Panc1 (cell line): ENCODE measurements around the gene OR10W1. TPM values are rescaled to one million over a fixed set of nuclear protein-coding genes. Genes with fewer than 3 reads are reported as not detected.

ENCODE experiments used
- ATAC-seq: fragments of 200-7000 bp; cut with Tn5 transposase; 2 replicates; pipeline ENCODE4 v1.9.1; 2020; ENCODE audit warnings: mild to moderate bottlenecking, moderate library complexity
- BruUV-seq: library from RNA; stranded (reverse); fragments of 400-500 nt; replicated peaks from 2 replicates; lab custom pipeline; 2021; lab: Mats Ljungman, UMichigan
- CTCF ChIA-PET: fragments of 300-600 bp; sonication (Branson Sonifier 250); formaldehyde crosslinking; loops from one replicate; lab custom pipeline; 2022; ENCODE audit warnings: antibody characterized with exemption; lab: Charles Lee
- POLR2A ChIA-PET: fragments of 300-600 bp; sonication (Branson Sonifier 250); formaldehyde crosslinking; loops from one replicate; lab custom pipeline; 2022; ENCODE audit warnings: antibody characterized with exemption; lab: Charles Lee
- DNase-seq: peaks from one replicate; pipeline ENCODE4 v3.0.0-alpha.2; 2010; ENCODE audit warnings: low read depth, low spot score
- H3K27ac ChIP-seq: 2 replicates; pipeline ENCODE4 v1.5.1; 2011; ENCODE audit warnings: mild to moderate bottlenecking, low read length, inconsistent platforms
- H3K27me3 ChIP-seq: fragments of 200-500 bp; sonication (Bioruptor generic); 2 replicates; pipeline ENCODE4 v1.6.0; 2014; ENCODE audit warnings: low read length, inconsistent platforms; ENCODE audit not compliant: control insufficient read depth, insufficient read depth
- H3K36me3 ChIP-seq: fragments of 200-500 bp; sonication (Bioruptor generic); 2 replicates; pipeline ENCODE4 v1.5.1; 2014; ENCODE audit warnings: inconsistent platforms, mild to moderate bottlenecking, low read length, moderate library complexity; ENCODE audit not compliant: control insufficient read depth, insufficient read depth
- H3K4me1 ChIP-seq: 2 replicates; pipeline ENCODE4 v1.5.1; 2011; ENCODE audit warnings: inconsistent platforms, mild to moderate bottlenecking, low read length, moderate library complexity; ENCODE audit not compliant: control insufficient read depth, insufficient read depth
- H3K4me3 ChIP-seq, 2 experiments: 2 replicates each; pipeline ENCODE4 v1.5.1; 2011 to 2012; ENCODE audit warnings: low read depth in 2 of 2, low read length in 2 of 2, mild to moderate bottlenecking in 2 of 2, inconsistent platforms in 1 of 2, moderate library complexity in 1 of 2
- H3K9me3 ChIP-seq: fragments of 200-500 bp; sonication (Bioruptor generic); 2 replicates; pipeline ENCODE4 v1.5.1; 2014; ENCODE audit warnings: low read depth, mild to moderate bottlenecking, inconsistent platforms, low read length, moderate library complexity; ENCODE audit not compliant: control insufficient read depth, insufficient read depth
- POLR2AphosphoS5 ChIP-seq: IDR thresholded peaks from 2 replicates; pipeline ENCODE4 v1.6.1; 2012; ENCODE audit warnings: mild to moderate bottlenecking, low read depth, low read length, moderate library complexity
- SIN3A ChIP-seq: IDR thresholded peaks from 2 replicates; pipeline ENCODE4 v1.6.1; 2012; ENCODE audit warnings: low read depth, mild to moderate bottlenecking, low read length, moderate library complexity, borderline replicate concordance; ENCODE audit not compliant: insufficient read depth
- TCF7L2 ChIP-seq: IDR thresholded peaks from 2 replicates; pipeline ENCODE4 v1.6.1; 2011; ENCODE audit warnings: mild to moderate bottlenecking, low read depth, low read length, inconsistent platforms
- in situ Hi-C: cut with HindIII; loops from 2 replicates; pipeline ENCODE4 v1.10.0; 2016; ENCODE audit warnings: low sequenced_read_pairs, low pct_unique_long_range_greater_than_20kb
- intact Hi-C: fragments of 100-400 bp; cut with micrococcal nuclease; formaldehyde crosslinking; loops from one replicate; pipeline ENCODE4 v1.10.0; 2022; ENCODE audit not compliant: unreplicated experiment
- total RNA-seq: library from RNA; stranded (reverse); gene quantifications from one replicate; pipeline ENCODE4 v1.2.1, GENCODE V29; 2021; ENCODE audit not compliant: unreplicated experiment
- TF ChIP-seq, protein P1 (sequence below): fragments of 450-650 bp; IDR thresholded peaks from 2 replicates; pipeline ENCODE4 v1.5.1; 2017; ENCODE audit warnings: mild to moderate bottlenecking
- TF ChIP-seq, protein P2 (sequence below), 2 experiments: IDR thresholded peaks; 2 replicates each; pipeline ENCODE4 v1.6.1; 2011 to 2012; ENCODE audit warnings: low read depth in 2 of 2, control low read depth in 1 of 2, low read length in 1 of 2, mild to moderate bottlenecking in 1 of 2, moderate library complexity in 1 of 2; ENCODE audit not compliant: insufficient read depth in 1 of 2

OR10W1 gene
- total RNA-seq, 1 experiment from 2014 or later, result not detected

DNA sequence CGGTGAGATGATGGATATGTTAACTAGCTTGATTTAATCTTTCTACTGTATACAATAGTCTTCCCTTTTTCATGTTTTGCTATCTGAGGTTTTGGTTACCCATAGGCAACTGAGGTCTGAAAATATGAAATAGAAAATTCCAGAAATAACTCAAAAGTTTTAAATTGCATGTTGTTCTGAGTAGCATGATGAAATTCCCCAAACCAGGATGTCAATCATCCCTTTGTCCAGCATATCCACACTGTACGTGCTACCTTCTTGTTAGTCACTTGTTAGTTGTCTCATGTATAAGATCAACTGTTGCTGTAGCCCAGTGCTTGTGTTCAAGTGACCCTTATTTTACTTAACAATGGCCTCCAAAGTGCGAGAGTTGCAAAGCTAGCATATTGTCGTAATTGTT lies 21.2 kb upstream of the OR10W1 start:
- BruUV-seq, result no TSS peak
- H3K36me3 ChIP-seq, result no peaks in the 10 kb centered on the region
- H3K4me1 ChIP-seq, result no peaks in the 10 kb centered on the region
- in situ Hi-C loops (no loop called here), intact Hi-C loops (loop anchor here (10.0 kb wide), 1 partner anchor 464 kb away; no protein-coding TSS in a partner anchor)
- no peaks in the 10 kb centered on the region for H3K27me3 ChIP-seq
- no peak overlapping the region for H3K4me3 ChIP-seq
- no peaks in the 10 kb centered on the region for H3K9me3 ChIP-seq
- POLR2A ChIA-PET, result no interaction called here
- TF ChIP-seq TCF7L2 (no peak), SIN3A (no peak), POLR2AphosphoS5 (no peak)
- TF ChIP-seq, protein P1, sequence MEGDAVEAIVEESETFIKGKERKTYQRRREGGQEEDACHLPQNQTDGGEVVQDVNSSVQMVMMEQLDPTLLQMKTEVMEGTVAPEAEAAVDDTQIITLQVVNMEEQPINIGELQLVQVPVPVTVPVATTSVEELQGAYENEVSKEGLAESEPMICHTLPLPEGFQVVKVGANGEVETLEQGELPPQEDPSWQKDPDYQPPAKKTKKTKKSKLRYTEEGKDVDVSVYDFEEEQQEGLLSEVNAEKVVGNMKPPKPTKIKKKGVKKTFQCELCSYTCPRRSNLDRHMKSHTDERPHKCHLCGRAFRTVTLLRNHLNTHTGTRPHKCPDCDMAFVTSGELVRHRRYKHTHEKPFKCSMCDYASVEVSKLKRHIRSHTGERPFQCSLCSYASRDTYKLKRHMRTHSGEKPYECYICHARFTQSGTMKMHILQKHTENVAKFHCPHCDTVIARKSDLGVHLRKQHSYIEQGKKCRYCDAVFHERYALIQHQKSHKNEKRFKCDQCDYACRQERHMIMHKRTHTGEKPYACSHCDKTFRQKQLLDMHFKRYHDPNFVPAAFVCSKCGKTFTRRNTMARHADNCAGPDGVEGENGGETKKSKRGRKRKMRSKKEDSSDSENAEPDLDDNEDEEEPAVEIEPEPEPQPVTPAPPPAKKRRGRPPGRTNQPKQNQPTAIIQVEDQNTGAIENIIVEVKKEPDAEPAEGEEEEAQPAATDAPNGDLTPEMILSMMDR, result no peak
- TF ChIP-seq, protein P2, sequence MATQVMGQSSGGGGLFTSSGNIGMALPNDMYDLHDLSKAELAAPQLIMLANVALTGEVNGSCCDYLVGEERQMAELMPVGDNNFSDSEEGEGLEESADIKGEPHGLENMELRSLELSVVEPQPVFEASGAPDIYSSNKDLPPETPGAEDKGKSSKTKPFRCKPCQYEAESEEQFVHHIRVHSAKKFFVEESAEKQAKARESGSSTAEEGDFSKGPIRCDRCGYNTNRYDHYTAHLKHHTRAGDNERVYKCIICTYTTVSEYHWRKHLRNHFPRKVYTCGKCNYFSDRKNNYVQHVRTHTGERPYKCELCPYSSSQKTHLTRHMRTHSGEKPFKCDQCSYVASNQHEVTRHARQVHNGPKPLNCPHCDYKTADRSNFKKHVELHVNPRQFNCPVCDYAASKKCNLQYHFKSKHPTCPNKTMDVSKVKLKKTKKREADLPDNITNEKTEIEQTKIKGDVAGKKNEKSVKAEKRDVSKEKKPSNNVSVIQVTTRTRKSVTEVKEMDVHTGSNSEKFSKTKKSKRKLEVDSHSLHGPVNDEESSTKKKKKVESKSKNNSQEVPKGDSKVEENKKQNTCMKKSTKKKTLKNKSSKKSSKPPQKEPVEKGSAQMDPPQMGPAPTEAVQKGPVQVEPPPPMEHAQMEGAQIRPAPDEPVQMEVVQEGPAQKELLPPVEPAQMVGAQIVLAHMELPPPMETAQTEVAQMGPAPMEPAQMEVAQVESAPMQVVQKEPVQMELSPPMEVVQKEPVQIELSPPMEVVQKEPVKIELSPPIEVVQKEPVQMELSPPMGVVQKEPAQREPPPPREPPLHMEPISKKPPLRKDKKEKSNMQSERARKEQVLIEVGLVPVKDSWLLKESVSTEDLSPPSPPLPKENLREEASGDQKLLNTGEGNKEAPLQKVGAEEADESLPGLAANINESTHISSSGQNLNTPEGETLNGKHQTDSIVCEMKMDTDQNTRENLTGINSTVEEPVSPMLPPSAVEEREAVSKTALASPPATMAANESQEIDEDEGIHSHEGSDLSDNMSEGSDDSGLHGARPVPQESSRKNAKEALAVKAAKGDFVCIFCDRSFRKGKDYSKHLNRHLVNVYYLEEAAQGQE (IDR thresholded peaks at IDR 0.05; ENCODE audit: insufficient read depth in 1 of 2, low read depth in 2 of 2, low read length in 1 of 2), result no peak
- ATAC-seq (no peak), DNase-seq (no peak)
- H3K27ac ChIP-seq, result no peak overlapping the region
- CTCF ChIA-PET, result no interaction called here

DNA sequence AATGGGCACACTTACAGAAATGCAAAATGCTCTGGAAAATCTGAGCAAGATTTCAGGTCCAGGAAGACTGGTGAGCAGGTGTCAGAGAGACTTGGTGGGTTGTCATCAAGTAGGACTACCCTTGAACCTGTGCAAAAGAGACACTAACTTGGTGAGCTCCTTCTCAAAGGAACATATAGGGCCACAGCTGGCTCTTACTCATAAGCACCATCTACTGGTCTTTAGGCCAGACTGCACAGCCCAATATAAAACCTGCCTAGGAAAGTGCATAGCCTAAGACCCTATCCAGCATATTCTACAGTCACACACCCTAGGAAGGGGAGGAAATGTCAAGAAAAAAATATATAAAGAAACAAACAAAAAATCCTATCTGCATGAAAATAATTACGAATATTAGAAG lies 18.2 kb upstream of the OR10W1 start:
- DNase-seq (peak; percentile 15), ATAC-seq (peak; percentile 94)
- Histone ChIP-seq H3K9me3 (no peaks in the 10 kb centered on the region), H3K4me3 (no peak overlapping the region), H3K27me3 (no peaks in the 10 kb centered on the region), H3K27ac (no peak overlapping the region), H3K4me1 (no peaks in the 10 kb centered on the region), H3K36me3 (no peaks in the 10 kb centered on the region)
- intact Hi-C loops, result loop anchor here (10.0 kb wide), 1 partner anchor 461 kb away; no protein-coding TSS in a partner anchor
- in situ Hi-C loops, result no loop called here
- no peak for TF ChIP-seq SIN3A
- TF ChIP-seq, protein P1, result peak; percentile 80
- TF ChIP-seq, protein P2 (IDR thresholded peaks at IDR 0.05; ENCODE audit: insufficient read depth in 1 of 2, low read depth in 2 of 2, low read length in 1 of 2), result no peak
- CTCF ChIA-PET, result interaction anchor here (0.6 to 1.3 kb wide), 2 partner anchors 535 to 560 kb away, joined by 3 read pairs; partner anchors contain the start of gene BTBD18
- POLR2A ChIA-PET, result no interaction called here
- BruUV-seq, result no TSS peak
